H9 (cell line): Measurements from ENCODE around the gene TEAD1. TPM values are rescaled to one million over a fixed set of nuclear protein-coding genes. Genes with fewer than 3 reads are reported as not detected.

Source experiments
- DNase-seq: peaks from one replicate; pipeline ENCODE4 v3.0.0-alpha.2; 2017
- H2AFZ ChIP-seq: one replicate; pipeline ENCODE4 v1.6.1; 2013; ENCODE audit warnings: mild to moderate bottlenecking, low read length, control low read depth, moderate library complexity
- H2AK5ac ChIP-seq: 2 replicates; pipeline ENCODE4 v1.6.1; 2013; ENCODE audit warnings: low read length, control low read depth, mixed read lengths; ENCODE audit not compliant: insufficient read length
- H2BK120ac ChIP-seq: one replicate; pipeline ENCODE4 v1.6.1; 2013; ENCODE audit warnings: low read depth, mild to moderate bottlenecking, low read length, control low read depth, inconsistent platforms; ENCODE audit not compliant: poor library complexity, severe bottlenecking
- H2BK12ac ChIP-seq: 2 replicates; pipeline ENCODE4 v1.6.1; 2013; ENCODE audit warnings: low read length, control low read depth, mixed read lengths, low read depth; ENCODE audit not compliant: insufficient read length
- H2BK15ac ChIP-seq: 2 replicates; pipeline ENCODE4 v1.6.1; 2013; ENCODE audit warnings: low read depth, low read length, control low read depth
- H2BK20ac ChIP-seq: one replicate; pipeline ENCODE4 v1.6.1; 2013; ENCODE audit warnings: low read depth, mild to moderate bottlenecking, low read length, control low read depth, inconsistent platforms; ENCODE audit not compliant: poor library complexity, severe bottlenecking
- H2BK5ac ChIP-seq: 2 replicates; pipeline ENCODE4 v1.6.1; 2013; ENCODE audit warnings: low read length, control low read depth, mixed read lengths; ENCODE audit not compliant: insufficient read length
- H3K14ac ChIP-seq: 2 replicates; pipeline ENCODE4 v1.6.1; 2013; ENCODE audit warnings: low read length, control low read depth; ENCODE audit not compliant: insufficient read depth
- H3K18ac ChIP-seq: 2 replicates; pipeline ENCODE4 v1.6.1; 2013; ENCODE audit warnings: low read depth, mild to moderate bottlenecking, mixed read lengths, low read length, control low read depth; ENCODE audit not compliant: insufficient read length
- H3K23ac ChIP-seq: 2 replicates; pipeline ENCODE4 v1.6.1; 2013; ENCODE audit warnings: low read length, control low read depth, mixed read lengths, low read depth; ENCODE audit not compliant: insufficient read length
- H3K23me2 ChIP-seq: 2 replicates; pipeline ENCODE4 v1.6.1; 2013; ENCODE audit warnings: low read depth, mild to moderate bottlenecking, mixed read lengths, low read length, control low read depth; ENCODE audit not compliant: insufficient read length, poor library complexity, severe bottlenecking
- H3K27ac ChIP-seq: 2 replicates; pipeline ENCODE4 v1.5.1; 2013; ENCODE audit warnings: low read length, control low read depth, mixed read lengths, low read depth; ENCODE audit not compliant: insufficient read length
- H3K27me3 ChIP-seq: 2 replicates; pipeline ENCODE4 v1.6.1; 2013; ENCODE audit warnings: low read length, control low read depth, inconsistent platforms; ENCODE audit not compliant: insufficient read depth
- H3K4ac ChIP-seq: 2 replicates; pipeline ENCODE4 v1.6.1; 2013; ENCODE audit warnings: low read depth, mild to moderate bottlenecking, control low read depth, inconsistent platforms, low read length, moderate library complexity
- H3K4me1 ChIP-seq: 2 replicates; pipeline ENCODE4 v1.6.1; 2013; ENCODE audit warnings: low read length, control low read depth, inconsistent platforms; ENCODE audit not compliant: insufficient read depth
- H3K4me2 ChIP-seq: 2 replicates; pipeline ENCODE4 v1.6.1; 2013; ENCODE audit warnings: low read length, control low read depth, mixed read lengths; ENCODE audit not compliant: insufficient read length, insufficient read depth
- H3K56ac ChIP-seq: 2 replicates; pipeline ENCODE4 v1.6.1; 2013; ENCODE audit warnings: low read depth, mild to moderate bottlenecking, mixed read lengths, low read length, control low read depth; ENCODE audit not compliant: insufficient read length
- H3K79me1 ChIP-seq: 2 replicates; pipeline ENCODE4 v1.6.1; 2013; ENCODE audit warnings: low read depth, mild to moderate bottlenecking, moderate library complexity, low read length, control low read depth, inconsistent platforms; ENCODE audit not compliant: insufficient read depth, poor library complexity, severe bottlenecking
- H3K79me2 ChIP-seq: 2 replicates; pipeline ENCODE4 v1.6.1; 2013; ENCODE audit warnings: low read length, control low read depth, inconsistent platforms; ENCODE audit not compliant: insufficient read depth
- H3K9ac ChIP-seq: 2 replicates; pipeline ENCODE4 v1.6.1; 2013; ENCODE audit warnings: low read length, control low read depth, mixed read lengths; ENCODE audit not compliant: insufficient read length; ENCODE audit errors: extremely low read depth
- H3K9me3 ChIP-seq: one replicate; pipeline ENCODE4 v1.6.1; 2013; ENCODE audit warnings: low read depth, low read length, inconsistent platforms; ENCODE audit not compliant: control insufficient read depth
- H3T11ph ChIP-seq: one replicate; pipeline ENCODE4 v1.6.1; 2013; ENCODE audit warnings: mild to moderate bottlenecking, low read length, control low read depth, inconsistent platforms
- H4K20me1 ChIP-seq: one replicate; pipeline ENCODE4 v1.6.1; 2013; ENCODE audit not compliant: control insufficient read depth, insufficient read length, insufficient read depth
- H4K5ac ChIP-seq: 2 replicates; pipeline ENCODE4 v1.6.1; 2013; ENCODE audit warnings: low read depth, mild to moderate bottlenecking, mixed read lengths, low read length, control low read depth; ENCODE audit not compliant: insufficient read length
- H4K8ac ChIP-seq: replicated peaks from 2 replicates; pipeline ENCODE4 v1.6.1; 2013; ENCODE audit warnings: low read length, control low read depth, mixed read lengths, low read depth; ENCODE audit not compliant: insufficient read length
- H4K91ac ChIP-seq: 2 replicates; pipeline ENCODE4 v1.6.1; 2013; ENCODE audit warnings: low read depth, mild to moderate bottlenecking, moderate library complexity, mixed read lengths, low read length, control low read depth; ENCODE audit not compliant: insufficient read length
- H3K27ac Mint-ChIP-seq, 3 experiments: 2 replicates in 2 of 3; 3 replicates in 1 of 3; pipeline ENCODE4 v1.8.0; 2020 to 2021; ENCODE audit warnings: mixed read lengths in 3 of 3, mild to moderate bottlenecking in 1 of 3, moderate library complexity in 1 of 3
- H3K27me3 Mint-ChIP-seq: 2 replicates; pipeline ENCODE4 v1.8.0; 2021; ENCODE audit warnings: low read depth, mild to moderate bottlenecking, moderate library complexity, mixed read lengths
- H3K36me3 Mint-ChIP-seq, 3 experiments: 2 replicates in 2 of 3; 3 replicates in 1 of 3; pipeline ENCODE4 v1.8.0; 2020 to 2021; ENCODE audit warnings: low read depth in 3 of 3, mixed read lengths in 3 of 3; ENCODE audit not compliant: insufficient read depth in 1 of 3
- H3K4me1 Mint-ChIP-seq, 2 experiments: 2 replicates each; pipeline ENCODE4 v1.8.0; 2020; ENCODE audit warnings: mixed read lengths in 2 of 2
- H3K4me3 Mint-ChIP-seq, 2 experiments: 2 replicates in 1 of 2; 3 replicates in 1 of 2; pipeline ENCODE4 v1.8.0; 2020 to 2021; ENCODE audit warnings: mild to moderate bottlenecking in 2 of 2, mixed read lengths in 2 of 2, moderate library complexity in 1 of 2
- H3K9me3 Mint-ChIP-seq, 2 experiments: 2 replicates in 1 of 2; 3 replicates in 1 of 2; pipeline ENCODE4 v1.8.0; 2020; ENCODE audit warnings: mild to moderate bottlenecking in 2 of 2, mixed read lengths in 2 of 2, moderate library complexity in 1 of 2
- WGBS: extraction: QIAGEN DNeasy Blood & Tissue Kit; methylation state at CpG from one replicate; pipeline ENCODE4 v1.1.7; 2013; ENCODE audit warnings: missing lambda C conversion rate, low lambda C conversion rate, mixed read lengths; ENCODE audit not compliant: insufficient read length; ENCODE audit errors: extremely low coverage; 5-methylcytosine and 5-hydroxymethylcytosine counted together
- total RNA-seq: library from RNA; stranded (reverse); gene quantifications from 2 replicates; pipeline ENCODE4 v1.2.1, GENCODE V29; 2021
- TF ChIP-seq, protein P1 (sequence below): fragments of 200-600 bp; sonication (generic); conservative IDR thresholded peaks from 3 replicates; pipeline ENCODE4 v1.8.0; 2021; ENCODE audit warnings: antibody characterized with exemption, mild to moderate bottlenecking

The TEAD1 gene
- total RNA-seq, 1 experiment from 2014 or later = 75.1 TPM

DNA sequence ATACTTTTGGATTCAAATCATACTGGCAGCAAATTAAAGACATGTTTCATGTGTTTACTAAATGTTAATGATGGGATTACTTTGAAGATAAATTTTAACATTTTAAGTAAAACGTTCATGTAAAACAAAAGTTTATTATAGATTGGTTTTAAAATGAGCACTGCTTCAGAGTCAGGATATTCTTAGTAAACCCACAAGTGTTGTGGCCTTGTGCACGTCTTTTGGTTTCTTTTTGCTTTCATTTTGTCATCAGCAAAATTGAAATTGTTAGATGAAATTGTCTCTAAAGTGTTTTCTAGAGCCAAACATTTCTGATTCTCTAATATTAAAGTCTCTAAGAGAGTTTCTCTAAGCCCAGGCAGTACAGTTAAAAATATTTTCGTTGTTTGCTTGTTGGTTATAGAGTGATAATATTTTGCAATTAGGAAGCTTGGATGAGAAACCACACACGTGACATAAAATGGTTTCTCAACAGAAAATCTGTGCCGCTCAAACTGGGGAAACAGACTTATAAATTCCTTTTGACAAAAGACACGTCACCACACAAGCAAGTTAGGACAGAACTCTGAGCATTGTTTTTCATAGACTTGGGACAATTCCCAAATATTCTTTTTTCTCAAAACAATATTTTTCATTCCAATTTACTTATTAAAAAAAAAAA, 164.4 kb downstream of the TEAD1 start:
- Histone ChIP-seq H2BK12ac (no peak overlapping the region), H3K18ac (no peak overlapping the region), H4K20me1 (no peaks in the 10 kb centered on the region), H3K9me3 (no peaks in the 10 kb centered on the region), H4K8ac (no peak overlapping the region), H3K4me2 (no peak overlapping the region), H3K14ac (no peak overlapping the region), H3K27me3 (no peaks in the 10 kb centered on the region), H4K91ac (no peak overlapping the region), H3K79me1 (no peaks in the 10 kb centered on the region), H3K27ac (no peak overlapping the region), H3T11ph (no peak overlapping the region), H3K23ac (no peak overlapping the region), H3K79me2 (peaks cover 3% of the 10 kb centered on the region; the same call in 1 of the 2 replicates), H4K5ac (no peak overlapping the region), H2AK5ac (no peak overlapping the region), H3K23me2 (no peaks in the 10 kb centered on the region), H2BK20ac (no peak overlapping the region), H2BK120ac (no peak overlapping the region), H3K56ac (no peak overlapping the region), H2BK5ac (no peak overlapping the region), H3K4me1 (peaks cover 22% of the 10 kb centered on the region; the same call in 1 of the 2 replicates), H2BK15ac (no peak overlapping the region), H3K9ac (no peak overlapping the region), H3K4ac (no peak overlapping the region), H2AFZ (no peak overlapping the region)
- no peaks in the 10 kb centered on the region; the same call in 1 of the 2 replicates for H3K27me3 Mint-ChIP-seq
- H3K4me3 Mint-ChIP-seq = no peak overlapping the region
- DNase-seq = no peak
- peaks cover 41 to 44% of the 10 kb centered on the region in 2 experiments for H3K4me1 Mint-ChIP-seq
- TF ChIP-seq, protein P1, sequence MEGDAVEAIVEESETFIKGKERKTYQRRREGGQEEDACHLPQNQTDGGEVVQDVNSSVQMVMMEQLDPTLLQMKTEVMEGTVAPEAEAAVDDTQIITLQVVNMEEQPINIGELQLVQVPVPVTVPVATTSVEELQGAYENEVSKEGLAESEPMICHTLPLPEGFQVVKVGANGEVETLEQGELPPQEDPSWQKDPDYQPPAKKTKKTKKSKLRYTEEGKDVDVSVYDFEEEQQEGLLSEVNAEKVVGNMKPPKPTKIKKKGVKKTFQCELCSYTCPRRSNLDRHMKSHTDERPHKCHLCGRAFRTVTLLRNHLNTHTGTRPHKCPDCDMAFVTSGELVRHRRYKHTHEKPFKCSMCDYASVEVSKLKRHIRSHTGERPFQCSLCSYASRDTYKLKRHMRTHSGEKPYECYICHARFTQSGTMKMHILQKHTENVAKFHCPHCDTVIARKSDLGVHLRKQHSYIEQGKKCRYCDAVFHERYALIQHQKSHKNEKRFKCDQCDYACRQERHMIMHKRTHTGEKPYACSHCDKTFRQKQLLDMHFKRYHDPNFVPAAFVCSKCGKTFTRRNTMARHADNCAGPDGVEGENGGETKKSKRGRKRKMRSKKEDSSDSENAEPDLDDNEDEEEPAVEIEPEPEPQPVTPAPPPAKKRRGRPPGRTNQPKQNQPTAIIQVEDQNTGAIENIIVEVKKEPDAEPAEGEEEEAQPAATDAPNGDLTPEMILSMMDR = no peak
- no CpG with 5 or more reads among the region's 6 CpGs for WGBS
- H3K9me3 Mint-ChIP-seq = no peaks in the 10 kb centered on the region
- peaks cover 2 to 13% (median 10%) of the 10 kb centered on the region in 3 experiments; a peak in 5 of 7 replicates for H3K36me3 Mint-ChIP-seq
- H3K27ac Mint-ChIP-seq = no peak overlapping the region
